ENCODE results near the gene SAMD14.

Gene SAMD14

GRCh38 chr17:50165066-50165465 is 35.1 kb upstream of the SAMD14 start:
- no peak for DNase-seq

DNA sequence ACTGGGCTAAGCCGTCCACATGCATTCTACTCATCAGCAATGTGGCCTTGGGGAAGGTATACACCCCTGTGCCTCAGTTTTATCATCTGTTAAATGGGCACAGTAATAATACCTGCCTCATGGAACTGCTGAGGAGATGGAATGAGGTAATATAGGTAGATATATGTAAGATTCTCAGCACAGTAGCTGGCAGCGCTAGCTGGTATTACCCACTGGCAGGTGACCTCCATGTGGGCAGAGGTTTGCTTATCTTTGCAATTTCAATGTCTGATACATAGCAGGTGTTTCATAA is 34.7 kb upstream of the SAMD14 start:
- DNase-seq = no peak

GRCh38 chr17:50163843-50164696 is 34.1 kb upstream of the SAMD14 start:
- DNase-seq = no peak

GRCh38 chr17:50162466-50163254 is 32.7 kb upstream of the SAMD14 start:
- DNase-seq = no peak

DNA sequence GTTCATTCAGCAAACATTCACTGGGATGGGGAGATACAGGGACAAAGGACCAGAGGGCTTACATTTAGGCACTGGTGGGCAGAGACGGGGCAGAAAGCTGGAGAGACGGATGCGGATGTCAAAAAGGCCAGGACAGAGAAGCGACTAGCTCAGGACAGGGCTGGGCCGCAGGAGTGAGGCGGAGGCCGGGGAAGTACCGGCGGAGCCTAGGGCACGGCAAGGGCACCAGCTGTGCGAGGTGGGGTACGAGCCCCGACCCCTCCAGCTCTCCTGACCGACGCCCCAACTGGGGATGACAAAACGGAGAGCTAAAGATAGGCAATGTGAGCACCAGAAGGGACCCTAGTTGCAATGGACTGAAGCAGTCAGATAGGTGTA is 31.9 kb upstream of the SAMD14 start:
- no peak for DNase-seq

GRCh38 chr17:50161023-50161910 is 31.3 kb upstream of the SAMD14 start:
- DNase-seq = peak; percentile 89

GRCh38 chr17:50157891-50158290 is 27.9 kb upstream of the SAMD14 start:
- DNase-seq = no peak

DNA sequence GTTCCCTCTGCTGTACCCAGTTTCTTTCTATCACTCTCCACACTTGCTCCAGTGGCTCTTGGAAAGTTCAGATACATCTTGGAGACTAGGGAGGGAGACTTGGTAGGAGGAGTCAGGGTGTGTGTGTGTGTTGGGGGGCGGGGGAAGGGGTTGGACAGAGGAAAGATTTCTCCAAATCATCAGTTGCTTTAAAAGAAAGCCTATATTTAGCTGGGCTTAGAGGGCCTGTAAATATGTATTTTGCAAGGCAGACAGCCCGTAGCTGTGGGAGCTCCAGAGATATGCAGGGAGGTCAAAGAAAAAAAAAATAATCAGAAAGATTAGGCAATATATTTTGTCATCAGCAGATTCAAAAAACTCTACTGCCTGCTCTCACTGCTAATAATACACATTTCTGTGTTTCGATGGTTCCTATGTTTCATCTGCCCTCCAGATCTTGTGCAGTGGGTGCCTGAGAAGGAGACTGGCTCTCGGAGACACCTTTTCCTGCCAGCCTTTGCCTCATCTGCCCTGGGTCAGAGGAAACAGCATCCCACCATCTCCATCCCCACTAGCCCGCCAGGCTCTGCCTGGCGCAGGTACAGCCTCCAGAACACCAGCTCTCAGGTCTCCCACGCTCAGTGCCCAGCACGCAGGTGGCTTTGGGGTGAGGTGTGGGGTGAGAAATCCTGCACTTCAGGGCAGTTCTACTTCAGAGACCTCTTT is 25.3 kb upstream of the SAMD14 start:
- no peak for DNase-seq

GRCh38 chr17:50154604-50155003 is 24.6 kb upstream of the SAMD14 start:
- DNase-seq = no peak

DNA sequence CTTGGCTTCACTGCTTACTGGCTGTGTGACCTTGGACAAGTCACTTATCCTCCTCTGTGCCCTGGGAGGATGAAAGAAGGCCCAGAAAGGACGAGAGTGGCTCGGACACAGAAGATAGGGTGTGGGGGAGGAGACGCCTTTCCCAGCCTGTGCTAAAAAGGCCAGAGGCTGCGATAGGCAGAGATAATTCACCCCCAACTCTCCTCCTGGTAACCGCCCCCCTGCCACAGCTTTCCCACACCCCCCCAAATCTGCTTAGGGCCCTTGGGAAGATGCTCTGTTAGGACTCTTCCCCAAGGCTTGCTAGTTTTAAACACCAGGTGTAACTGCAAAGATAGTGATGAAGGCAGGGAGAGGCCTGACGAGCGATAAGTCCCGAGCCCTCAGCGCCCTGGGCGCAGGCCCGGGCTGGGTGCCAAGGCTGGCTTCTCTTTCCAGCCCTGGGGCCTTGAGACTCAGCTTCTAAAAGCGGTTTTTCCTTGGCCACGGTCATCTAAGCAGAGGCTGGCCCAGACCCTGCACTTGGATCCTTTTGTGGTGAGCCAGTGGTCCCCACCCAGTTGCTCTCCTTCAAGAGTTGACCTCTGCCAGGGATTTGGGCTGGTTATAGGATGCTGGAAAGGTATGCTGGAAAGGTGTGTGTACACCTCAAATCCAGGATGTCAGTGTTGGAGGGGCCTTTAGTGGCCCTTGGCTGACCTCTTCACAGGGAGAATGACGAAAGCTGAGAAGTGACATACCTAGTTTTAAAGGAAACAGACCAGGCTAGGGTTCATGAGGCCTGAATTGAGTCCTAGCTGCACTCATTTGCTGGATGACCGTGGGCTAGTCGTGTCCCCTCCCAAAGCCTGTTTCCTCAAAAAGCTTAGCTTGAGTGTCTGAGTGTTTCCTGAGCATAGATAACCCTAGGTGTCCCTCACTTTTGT is 24.0 kb upstream of the SAMD14 start:
- DNase-seq = no peak

- no peak for DNase-seq
Observed at GRCh38 chr17:50152736-50153135, 22.8 kb upstream of the SAMD14 start.

- DNase-seq = peak; percentile 66
Observed at GRCh38 chr17:50151937-50152547, 22.1 kb upstream of the SAMD14 start.

DNA sequence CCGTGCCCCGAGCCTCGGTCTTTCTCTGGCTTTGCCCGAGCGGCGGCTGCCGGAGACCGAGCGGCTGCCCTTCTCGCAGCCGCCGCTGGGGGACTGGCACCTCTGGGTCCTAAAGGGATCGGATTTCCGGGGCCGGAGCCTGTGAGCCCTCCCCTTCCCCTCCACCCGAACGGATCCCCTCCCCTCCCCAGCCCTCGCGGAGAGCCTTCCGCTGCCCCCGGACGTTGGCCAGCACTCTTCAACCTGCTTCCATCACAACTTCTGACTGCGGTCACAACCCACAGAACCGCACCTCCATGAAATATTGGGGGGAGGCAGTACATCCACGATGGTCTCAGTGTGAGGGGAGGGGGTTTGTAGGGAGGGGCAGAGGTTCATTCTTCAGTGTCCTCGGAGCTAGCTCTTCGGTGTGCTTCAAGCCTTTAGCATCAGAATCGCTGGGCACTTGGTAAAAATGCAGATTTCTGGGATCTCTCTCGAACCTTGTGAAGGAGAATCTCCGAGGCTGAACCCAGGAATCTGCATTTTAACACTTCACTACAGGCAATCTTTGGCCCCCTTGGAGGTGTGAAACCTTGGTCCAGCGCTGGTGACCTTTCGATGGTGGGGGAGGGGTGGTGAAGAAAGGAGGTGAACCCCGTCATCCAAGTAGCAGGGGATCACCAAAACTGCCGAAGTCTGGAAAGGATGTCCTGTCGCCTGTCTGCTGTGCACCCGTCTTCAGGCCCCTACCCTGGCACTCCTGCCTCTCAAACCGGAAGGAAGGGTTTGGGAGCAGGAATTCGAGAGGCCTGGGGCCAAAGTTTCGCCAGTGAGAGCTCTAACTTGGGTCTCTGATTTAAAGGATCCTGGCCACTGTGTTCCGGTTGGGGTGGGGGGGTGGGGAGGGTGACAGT is 21.3 kb upstream of the SAMD14 start:
- peak; percentile 87 for DNase-seq

DNA sequence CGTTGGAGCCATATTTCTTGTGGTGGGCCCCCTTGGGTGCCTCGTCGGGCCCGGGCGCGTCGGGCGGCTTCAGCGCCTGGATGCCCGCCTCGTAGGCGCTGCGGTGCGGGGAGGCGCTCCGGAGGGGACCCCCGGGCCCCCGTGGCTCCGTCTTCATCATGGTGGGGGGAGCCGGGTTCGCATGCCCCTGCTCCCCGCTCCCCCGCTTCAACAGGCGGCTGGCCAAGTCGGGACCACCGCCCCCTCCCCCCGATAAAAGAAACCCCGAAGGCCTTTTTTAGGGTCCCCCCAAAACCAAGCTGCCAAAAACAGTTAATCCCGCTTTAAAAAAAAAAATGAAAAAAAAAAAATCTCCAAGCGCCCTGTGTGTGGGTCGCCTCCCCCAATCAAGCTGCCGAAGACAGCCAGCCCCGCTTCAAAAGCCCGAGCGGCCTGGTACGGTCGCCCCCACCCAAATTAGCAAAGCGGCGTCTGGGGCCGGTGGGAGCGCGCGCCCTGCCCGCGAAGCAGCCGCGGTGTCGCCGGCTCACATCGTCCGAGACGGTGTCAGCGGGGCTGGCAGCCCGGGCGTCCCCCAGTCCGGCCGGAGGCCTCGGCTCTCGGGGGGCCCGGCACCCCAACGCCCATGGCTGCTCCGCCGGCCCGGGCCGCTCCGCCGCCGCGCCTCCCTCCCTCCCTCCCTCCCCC is 20.5 kb upstream of the SAMD14 start, which contains the start of gene PPP1R9B:
PPP1R9B (minus strand) TSS at position 324 of the 687 bp plus-strand sequence; CDS start at position 160, 164 bp downstream.
- DNase-seq = no peak

DNA sequence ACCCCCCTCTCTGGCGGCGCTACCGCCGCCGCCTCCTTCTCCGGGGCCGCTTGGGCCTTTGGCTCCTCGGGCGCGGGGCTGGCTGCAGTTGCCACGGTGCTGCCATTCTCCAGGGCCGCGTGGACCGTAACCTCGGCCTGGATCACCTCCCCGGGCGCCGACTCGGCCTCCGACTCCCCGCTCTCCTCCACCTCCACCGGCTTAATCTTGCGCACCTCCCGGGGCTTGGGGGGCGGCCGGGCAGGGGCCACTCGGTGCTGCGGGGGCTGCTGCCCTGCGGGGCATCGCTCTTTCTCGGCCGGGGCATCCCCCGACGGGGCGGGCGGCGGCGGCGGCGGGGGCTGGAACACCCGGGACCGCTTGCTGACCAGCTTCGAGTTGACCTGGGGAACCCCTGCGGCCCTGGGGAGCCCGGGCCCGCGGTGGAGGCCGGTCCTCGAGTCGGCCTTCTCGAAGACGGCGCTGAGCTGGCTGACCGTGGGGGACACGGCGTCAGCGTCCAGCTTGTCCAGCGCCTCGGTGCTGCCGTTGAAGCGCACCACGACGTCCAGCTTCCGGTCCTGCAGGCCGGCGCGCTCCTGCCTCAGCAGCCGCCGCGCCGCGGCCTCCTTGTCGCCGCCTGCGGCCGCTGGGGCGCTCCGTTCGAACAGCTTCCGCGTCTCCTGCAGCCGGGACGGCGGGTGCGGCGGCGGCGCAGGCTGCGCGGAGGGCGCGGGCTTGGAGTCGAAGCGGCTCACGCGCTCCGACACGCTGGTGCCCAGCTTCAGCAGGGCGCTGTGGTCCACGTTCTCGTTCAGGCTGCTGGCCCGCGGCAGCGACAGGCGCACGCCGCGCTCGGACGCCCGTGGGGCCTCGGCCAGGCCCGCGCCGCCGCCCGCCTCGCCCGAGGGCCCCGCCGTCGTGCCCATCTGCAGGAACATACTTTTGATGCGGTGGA is 19.7 kb upstream of the SAMD14 start:
- peak; percentile 39 for DNase-seq

- no peak for DNase-seq
Observed at GRCh38 chr17:50149091-50149416, 19.1 kb upstream of the SAMD14 start.

DNA sequence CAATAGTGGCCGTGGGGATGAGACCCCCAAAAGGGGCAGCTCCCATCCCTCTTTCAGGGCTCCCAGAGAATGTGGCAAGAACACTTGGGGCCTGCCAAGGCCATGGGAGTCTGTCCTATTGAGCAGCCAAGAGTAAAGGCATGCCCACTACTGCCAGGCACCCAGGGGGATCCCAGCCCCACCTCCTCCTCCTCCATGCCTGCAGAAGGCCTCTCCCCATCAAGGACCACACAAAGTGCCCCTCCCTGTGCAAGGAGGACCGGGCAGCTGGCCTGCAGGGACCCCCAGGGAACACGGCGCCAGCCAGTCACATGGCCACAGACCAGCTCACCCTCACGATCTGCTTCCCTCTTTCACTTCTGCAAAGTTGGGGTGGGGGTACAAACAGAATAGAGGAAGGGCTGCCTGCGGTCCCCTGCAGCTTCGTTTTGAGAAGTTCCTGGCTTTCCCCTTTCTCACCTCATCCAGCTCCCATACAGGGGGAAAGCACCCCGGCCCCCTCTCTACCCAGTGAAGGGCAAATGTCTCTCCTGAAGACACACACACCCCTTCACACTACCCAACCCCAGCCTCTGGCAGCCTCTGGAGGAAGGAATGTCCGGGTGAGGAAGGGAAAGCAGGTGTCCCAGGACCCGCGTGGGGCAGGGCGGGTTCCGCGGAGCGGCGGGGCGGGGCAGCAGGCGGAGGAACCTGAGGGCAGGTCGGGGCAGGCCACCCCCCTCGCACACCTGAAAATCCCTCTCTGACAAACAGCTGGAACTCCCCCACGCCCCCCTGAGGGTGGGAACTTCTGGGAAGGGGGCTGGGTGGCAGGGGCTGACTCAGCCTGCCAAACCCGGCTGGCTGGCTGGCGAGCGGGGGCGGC is 18.5 kb upstream of the SAMD14 start:
- peak; percentile 59 for DNase-seq
